ENCODE measurements around the gene PPP2R3B. TPM values are rescaled to one million over a fixed set of nuclear protein-coding genes. Genes with fewer than 3 reads are reported as not detected.

Gene PPP2R3B
- total and polyA plus RNA-seq, 2 of the 4 experiments (the other 2 are of a cell fraction) = 13.2 to 13.3 TPM

DNA sequence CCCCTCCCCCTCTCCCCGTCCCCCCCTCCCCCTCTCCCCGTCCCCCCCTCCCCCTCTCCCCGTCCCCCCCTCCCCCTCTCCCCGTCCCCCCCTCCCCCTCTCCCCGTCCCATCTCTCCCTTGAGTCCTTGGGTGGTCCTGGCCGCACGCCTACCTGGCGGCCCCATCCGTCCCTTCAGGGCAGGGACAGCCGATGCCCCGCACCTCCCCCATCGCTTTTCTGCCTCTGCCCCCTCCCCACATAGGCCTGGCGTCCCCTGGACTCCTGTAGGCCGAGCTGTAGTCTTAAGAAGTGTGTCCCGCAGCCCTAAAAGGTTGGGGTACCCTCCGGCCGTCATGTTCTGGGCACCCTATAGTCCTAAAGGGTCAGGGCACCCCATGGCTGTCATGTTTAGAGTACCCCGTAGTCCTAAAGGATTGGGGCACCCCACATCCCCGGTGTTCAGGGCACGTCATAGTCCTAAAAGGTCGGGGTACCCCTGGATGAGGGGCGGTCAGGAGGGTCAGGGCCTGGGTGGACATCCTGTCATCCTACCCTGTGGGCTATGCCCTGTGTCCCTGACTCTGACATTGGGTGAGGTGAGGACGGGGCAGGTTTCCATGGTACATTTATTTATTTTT, 57.3 kb downstream of the PPP2R3B start:
- Histone ChIP-seq H3K9me1 (ENCODE audit: insufficient read depth, low read length) (no peaks in the 10 kb centered on the region), H3K4me1 (ENCODE audit: control insufficient read depth, insufficient read depth, low read length) (peaks cover 3% of the 10 kb centered on the region), H3K27me3 (ENCODE audit: control insufficient read depth, insufficient read depth, low read length) (no peaks in the 10 kb centered on the region), H3K79me1 (ENCODE audit: low read depth in 1 of 2, low read length in 2 of 2) (no peaks in the 10 kb centered on the region), H3K36me3 (ENCODE audit: control insufficient read depth, insufficient read depth, low read length) (peaks cover 4% of the 10 kb centered on the region; the same call in 1 of the 2 replicates), H2BK20ac (ENCODE audit: low read depth, low read length) (no peak overlapping the region), H4K5ac (ENCODE audit: low read depth, low read length) (no peak overlapping the region), H3K14ac (replicated peaks; ENCODE audit: low read depth, low read length) (no peak overlapping the region), H3K23ac (ENCODE audit: low read depth, low read length) (no peak overlapping the region), H3K27ac (ENCODE audit: insufficient read depth, low read length) (no peak overlapping the region), H4K20me1 (ENCODE audit: insufficient read depth, low read length) (no peaks in the 10 kb centered on the region; the same call in 1 of the 2 replicates), H3K4me3 (ENCODE audit: insufficient read depth, low read depth, low read length) (no peak overlapping the region), H2BK120ac (ENCODE audit: low read depth, low read length) (no peak overlapping the region), H3K4me2 (ENCODE audit: low read depth, low read length) (no peak overlapping the region), H3K9me3 (ENCODE audit: control insufficient read depth, insufficient read depth, low read length) (no peaks in the 10 kb centered on the region), H4K91ac (ENCODE audit: insufficient read depth, low read depth, low read length) (no peak overlapping the region), H3K9ac (ENCODE audit: low read depth, low read length) (no peak overlapping the region), H2AK5ac (ENCODE audit: low read depth, low read length) (no peak overlapping the region), H2AK9ac (replicated peaks; ENCODE audit: low read depth, low read length, poor library complexity) (no peak overlapping the region), H3K4ac (ENCODE audit: low read depth, low read length) (no peak overlapping the region), H2BK5ac (ENCODE audit: low read depth, low read length, poor library complexity, severe bottlenecking) (no peak overlapping the region), H2BK15ac (ENCODE audit: low read depth, low read length) (no peak overlapping the region), H2AFZ (replicated peaks; ENCODE audit: low read length, poor library complexity) (no peak overlapping the region), H3K18ac (ENCODE audit: low read depth, low read length) (no peak overlapping the region), H4K8ac (ENCODE audit: low read depth in 2 of 2, low read length in 2 of 2) (no peak overlapping the region), H3K56ac (ENCODE audit: extremely low read depth, insufficient read depth, low read length) (no peak overlapping the region)
- BruUV-seq (replicated peaks) = no TSS peak
- intact Hi-C loops (cut with micrococcal nuclease) = no loop called here
- ChIA-PET POLR2A (ENCODE audit: unreplicated experiment) (no interaction called here), CTCF (no interaction called here)
- no peak for ATAC-seq (ENCODE audit: low read depth)
- 100% methylated on average over 1 of the region's 23 CpGs; no CpG with 5 or more reads in 1 of the 2 experiments for WGBS, 2 experiments (ENCODE audit: extremely low coverage in 2 of 2, insufficient read length in 1 of 2)
- no peak for TF ChIP-seq FOS (IDR thresholded peaks at IDR 0.05; ENCODE audit: low read depth, low read length)
- TF ChIP-seq ELK1 (IDR thresholded peaks at IDR 0.05; ENCODE audit: borderline replicate concordance, low read depth, low read length) = no peak
- TF ChIP-seq RFX5 (IDR thresholded peaks at IDR 0.05; ENCODE audit: low read depth, low read length) = no peak
- TF ChIP-seq BHLHE40 (IDR thresholded peaks at IDR 0.05; ENCODE audit: low read depth, low read length) = no peak
- in situ Hi-C loops (cut with MboI; ENCODE audit: low sequenced_read_pairs) = no loop called here
- dilution Hi-C loops (cut with HindIII; ENCODE audit: low sequenced_read_pairs, unreplicated experiment) = no loop called here
- DNase-seq = no peak
